Progenitor cell of endocrine pancreas (in vitro differentiated cells): Measurements from ENCODE around the gene TMEM89. TPM values are rescaled to one million over a fixed set of nuclear protein-coding genes. Genes with fewer than 3 reads are reported as not detected.

Source experiments
- DNase-seq: peaks from one replicate; pipeline ENCODE4 v3.0.0; 2021; ENCODE audit warnings: low spot score; ENCODE audit not compliant: unreplicated experiment
- H3K27ac Mint-ChIP-seq: 2 replicates; pipeline ENCODE4 v1.8.0; 2021; ENCODE audit warnings: mild to moderate bottlenecking, moderate library complexity, mixed read lengths
- H3K27me3 Mint-ChIP-seq: 2 replicates; pipeline ENCODE4 v1.8.0; 2021; ENCODE audit warnings: mixed read lengths
- H3K36me3 Mint-ChIP-seq: 2 replicates; pipeline ENCODE4 v1.8.0; 2022; ENCODE audit warnings: mixed read lengths; ENCODE audit not compliant: insufficient read depth
- H3K4me1 Mint-ChIP-seq: 2 replicates; pipeline ENCODE4 v1.8.0; 2021; ENCODE audit warnings: low read depth, mixed read lengths
- H3K4me3 Mint-ChIP-seq: 2 replicates; pipeline ENCODE4 v1.8.0; 2021; ENCODE audit warnings: low read depth, mild to moderate bottlenecking, moderate library complexity, mixed read lengths
- H3K9me3 Mint-ChIP-seq: 2 replicates; pipeline ENCODE4 v1.8.0; 2021; ENCODE audit warnings: low read depth, mixed read lengths
- long read RNA-seq: library from polyadenylated mRNA; unstranded; transcript quantifications from one replicate; pipeline ENCODE4 v2.0.0, GENCODE V29; 2020
- total RNA-seq: library from RNA; stranded (reverse); gene quantifications from 2 replicates; pipeline ENCODE4 v1.2.1, GENCODE V29; 2021
- TF ChIP-seq, protein P1 (sequence below): fragments of 200-600 bp; sonication (generic); IDR thresholded peaks from one replicate; pipeline ENCODE4 v1.5.0; 2021; ENCODE audit warnings: antibody characterized with exemption, mild to moderate bottlenecking; ENCODE audit not compliant: unreplicated experiment

Gene TMEM89, protein sequence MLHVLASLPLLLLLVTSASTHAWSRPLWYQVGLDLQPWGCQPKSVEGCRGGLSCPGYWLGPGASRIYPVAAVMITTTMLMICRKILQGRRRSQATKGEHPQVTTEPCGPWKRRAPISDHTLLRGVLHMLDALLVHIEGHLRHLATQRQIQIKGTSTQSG
- 0.49 TPM in 1 of 2 replicates, not detected in the other for total RNA-seq
- long read RNA-seq = 0 reads

DNA sequence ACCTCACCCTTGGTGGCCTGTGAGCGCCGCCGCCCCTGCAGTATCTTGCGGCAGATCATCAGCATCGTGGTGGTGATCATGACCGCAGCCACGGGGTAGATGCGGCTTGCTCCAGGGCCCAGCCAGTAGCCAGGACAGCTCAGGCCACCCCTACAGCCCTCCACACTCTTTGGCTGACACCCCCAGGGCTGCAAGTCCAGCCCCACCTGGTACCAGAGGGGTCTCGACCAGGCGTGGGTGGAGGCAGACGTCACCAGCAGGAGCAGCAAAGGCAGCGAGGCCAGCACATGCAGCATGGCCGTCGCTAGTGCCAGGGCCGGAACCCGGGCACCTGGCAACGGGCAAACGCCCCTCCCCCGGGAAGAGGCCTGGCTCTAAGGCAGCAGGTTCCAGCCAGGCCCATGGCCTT, at the start of gene TMEM89:
Gene TMEM89 (minus strand): TSS at position 309 of the 409 bp plus-strand sequence. CDS start 13 bp downstream, at position 296.
- peaks cover 7% of the 10 kb centered on the region for H3K9me3 Mint-ChIP-seq
- peaks cover 13% of the 10 kb centered on the region for H3K36me3 Mint-ChIP-seq
- TF ChIP-seq, protein P1, sequence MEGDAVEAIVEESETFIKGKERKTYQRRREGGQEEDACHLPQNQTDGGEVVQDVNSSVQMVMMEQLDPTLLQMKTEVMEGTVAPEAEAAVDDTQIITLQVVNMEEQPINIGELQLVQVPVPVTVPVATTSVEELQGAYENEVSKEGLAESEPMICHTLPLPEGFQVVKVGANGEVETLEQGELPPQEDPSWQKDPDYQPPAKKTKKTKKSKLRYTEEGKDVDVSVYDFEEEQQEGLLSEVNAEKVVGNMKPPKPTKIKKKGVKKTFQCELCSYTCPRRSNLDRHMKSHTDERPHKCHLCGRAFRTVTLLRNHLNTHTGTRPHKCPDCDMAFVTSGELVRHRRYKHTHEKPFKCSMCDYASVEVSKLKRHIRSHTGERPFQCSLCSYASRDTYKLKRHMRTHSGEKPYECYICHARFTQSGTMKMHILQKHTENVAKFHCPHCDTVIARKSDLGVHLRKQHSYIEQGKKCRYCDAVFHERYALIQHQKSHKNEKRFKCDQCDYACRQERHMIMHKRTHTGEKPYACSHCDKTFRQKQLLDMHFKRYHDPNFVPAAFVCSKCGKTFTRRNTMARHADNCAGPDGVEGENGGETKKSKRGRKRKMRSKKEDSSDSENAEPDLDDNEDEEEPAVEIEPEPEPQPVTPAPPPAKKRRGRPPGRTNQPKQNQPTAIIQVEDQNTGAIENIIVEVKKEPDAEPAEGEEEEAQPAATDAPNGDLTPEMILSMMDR = no peak
- H3K27ac Mint-ChIP-seq = no peak within 1 kb of the TSS
- H3K4me1 Mint-ChIP-seq = peaks cover 6% of the 10 kb centered on the region
- no peaks in the 10 kb centered on the region for H3K27me3 Mint-ChIP-seq
- DNase-seq = no peak
- H3K4me3 Mint-ChIP-seq = no peak within 1 kb of the TSS

DNA sequence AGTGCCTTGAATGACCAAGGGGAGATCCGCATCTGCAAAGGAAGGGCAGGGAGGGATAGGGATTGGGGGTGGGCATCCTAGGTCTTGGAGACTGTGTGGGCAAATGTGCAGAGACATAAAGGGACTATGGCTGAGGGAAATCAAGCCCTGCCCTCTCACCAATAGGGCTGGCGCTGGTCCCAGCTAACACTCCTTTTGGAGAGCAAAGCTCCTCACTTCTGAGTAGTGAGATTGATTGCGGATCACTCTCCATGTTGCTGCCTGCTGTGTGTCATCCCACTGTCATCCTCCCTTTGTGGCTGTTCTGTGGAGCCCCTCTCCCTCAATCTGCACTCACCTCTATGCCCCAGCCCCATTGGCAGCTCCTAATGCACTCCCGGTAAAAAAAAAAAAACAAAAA, 43.4 kb upstream of the TMEM89 start:
- H3K27me3 Mint-ChIP-seq = peaks cover 3% of the 10 kb centered on the region
- DNase-seq = no peak
- H3K4me3 Mint-ChIP-seq = no peak overlapping the region
- no peak overlapping the region for H3K27ac Mint-ChIP-seq
- H3K36me3 Mint-ChIP-seq = peaks cover 1% of the 10 kb centered on the region
- no peaks in the 10 kb centered on the region for H3K9me3 Mint-ChIP-seq
- H3K4me1 Mint-ChIP-seq = peaks cover 8% of the 10 kb centered on the region
- TF ChIP-seq, protein P1 = no peak

DNA sequence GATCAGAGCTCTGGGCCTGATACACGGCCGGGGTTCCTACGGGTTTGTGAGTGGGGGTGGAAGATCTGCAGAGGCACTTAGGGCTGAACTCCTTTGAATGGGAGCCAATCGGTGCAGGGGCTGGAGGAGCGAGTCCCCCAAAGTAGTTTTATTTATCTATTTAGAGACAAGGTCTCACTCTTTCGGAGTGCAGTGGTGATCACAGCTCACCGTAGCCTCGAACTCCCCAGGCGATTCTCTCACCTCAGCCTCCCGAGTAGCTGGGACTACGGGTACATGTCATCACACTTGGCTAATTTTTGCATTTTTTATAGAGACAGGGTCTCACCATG, 42.7 kb upstream of the TMEM89 start:
- Mint-ChIP-seq H3K4me1 (peaks cover 8% of the 10 kb centered on the region), H3K36me3 (peaks cover 3% of the 10 kb centered on the region), H3K27ac (peak overlapping the region; percentile 99), H3K27me3 (peaks cover 3% of the 10 kb centered on the region), H3K9me3 (no peaks in the 10 kb centered on the region), H3K4me3 (peak overlapping the region; percentile 96)
- TF ChIP-seq, protein P1 = no peak
- no peak for DNase-seq

DNA sequence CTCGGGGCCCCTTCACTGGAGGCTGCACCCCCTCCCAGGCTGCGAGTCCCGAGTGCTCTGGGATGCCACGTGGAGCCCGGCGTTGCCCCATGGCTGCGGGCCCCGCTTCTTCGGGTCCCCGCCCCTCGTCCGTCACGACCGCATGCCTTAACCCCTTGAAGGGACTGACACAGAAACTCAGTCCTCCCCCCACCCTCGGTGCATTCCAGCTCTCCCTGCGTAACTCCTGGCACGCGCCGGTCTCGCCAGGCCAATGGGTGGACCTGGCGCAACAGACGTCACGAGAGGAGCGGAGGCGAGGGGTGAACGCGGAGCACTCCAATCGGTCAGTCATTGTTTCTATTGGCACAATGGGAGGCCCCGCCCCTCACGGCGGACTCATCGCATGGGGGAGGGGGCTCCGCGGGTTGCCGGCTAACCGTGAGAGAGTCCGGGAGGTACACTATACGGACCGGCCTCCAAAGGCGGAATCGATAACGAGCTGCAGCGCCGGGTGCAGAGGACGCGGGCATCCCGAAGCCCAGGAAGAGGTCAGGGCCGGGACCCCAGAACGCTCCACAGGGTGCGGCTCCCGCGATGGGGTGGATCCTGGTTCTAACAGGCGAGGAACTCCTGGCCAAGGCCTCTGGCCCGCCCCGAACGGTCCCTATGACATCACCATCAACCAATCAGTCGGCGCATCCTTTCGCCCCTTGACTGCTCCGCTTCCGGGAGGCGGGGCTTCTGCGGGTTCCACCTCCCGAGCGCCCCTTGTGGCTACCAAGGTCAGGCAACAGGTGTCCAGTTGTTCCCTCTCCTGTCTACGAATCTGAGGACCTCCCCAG, 42.1 kb upstream of the TMEM89 start:
- Mint-ChIP-seq H3K27ac (peak overlapping the region; percentile 99), H3K4me3 (peak overlapping the region; percentile 96), H3K27me3 (peaks cover 3% of the 10 kb centered on the region), H3K9me3 (no peaks in the 10 kb centered on the region), H3K4me1 (peaks cover 8% of the 10 kb centered on the region), H3K36me3 (peaks cover 6% of the 10 kb centered on the region)
- TF ChIP-seq, protein P1 = peak; percentile 89
- peak; percentile 95 for DNase-seq

DNA sequence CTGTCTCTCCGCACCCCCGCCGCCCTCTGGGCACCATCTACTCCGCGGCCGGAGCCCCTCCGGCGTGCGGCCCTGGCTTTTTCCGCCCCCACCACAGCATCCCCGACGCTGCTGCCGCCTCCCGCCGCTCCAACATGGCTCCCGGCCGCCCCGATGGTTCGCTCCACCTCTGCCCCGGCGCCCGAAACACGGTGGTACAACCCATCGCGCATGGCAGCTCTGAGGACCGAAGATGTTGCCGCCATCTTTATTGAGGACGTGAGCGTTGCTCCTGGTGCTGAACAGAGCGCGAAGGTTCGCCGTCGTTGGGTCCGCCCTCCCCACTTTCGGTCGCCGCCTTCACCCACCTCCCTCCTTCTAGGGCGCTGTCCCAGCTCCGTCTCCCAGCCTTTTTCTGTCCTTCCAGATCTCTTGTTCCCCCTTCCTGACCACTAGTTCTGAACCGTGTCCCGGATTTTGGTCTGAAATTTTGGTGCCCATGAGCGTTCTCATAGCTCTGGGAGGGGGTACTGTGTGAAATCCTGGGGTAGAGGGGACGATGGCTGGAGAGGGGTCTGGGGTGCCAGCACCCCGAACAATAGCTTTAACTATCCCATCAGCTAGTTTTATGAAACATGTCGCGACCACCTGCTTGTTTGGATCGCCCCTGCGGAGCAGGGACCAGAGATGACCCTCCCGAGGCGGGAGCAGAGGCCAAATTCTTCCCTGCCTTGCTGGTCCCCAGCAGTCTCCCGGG, 41.4 kb upstream of the TMEM89 start, which contains the start of gene CELSR3:
Gene CELSR3 (minus strand): TSS at position 134 of the 736 bp plus-strand sequence. CDS start 252 bp downstream, outside the sequence.
- TF ChIP-seq, protein P1 = no peak
- H3K9me3 Mint-ChIP-seq = no peaks in the 10 kb centered on the region
- peak within 1 kb of the TSS; percentile 99 for H3K27ac Mint-ChIP-seq
- H3K4me3 Mint-ChIP-seq = peak within 1 kb of the TSS; percentile 96
- peak; percentile 69 for DNase-seq
- H3K27me3 Mint-ChIP-seq = peaks cover 3% of the 10 kb centered on the region
- peaks cover 8% of the 10 kb centered on the region for H3K4me1 Mint-ChIP-seq
- H3K36me3 Mint-ChIP-seq = peaks cover 8% of the 10 kb centered on the region
